Thyroid gland (tissue), 4 donors: ENCODE measurements around the gene ESRRB.

Experiments used
- POLR2A ChIP-seq, 2 donors: fragments of 450-650 bp; IDR thresholded peaks; one replicate each; pipeline ENCODE4 v1.6.1; 2017; ENCODE audit warnings: antibody characterized with exemption in 2 of 2, mild to moderate bottlenecking in 2 of 2, moderate library complexity in 1 of 2
- TF ChIP-seq, protein P1 (sequence below), 6 experiments: fragments of 200-600 bp in 3 of 6; fragments of 450-650 bp in 3 of 6; sonication (generic) in 3 of 6; IDR thresholded peaks; one replicate each; pipeline ENCODE4 v1.5.1; 2016 to 2019; ENCODE audit warnings: antibody characterized with exemption in 6 of 6, mild to moderate bottlenecking in 2 of 6, inconsistent platforms in 1 of 6, moderate library complexity in 1 of 6

DNA sequence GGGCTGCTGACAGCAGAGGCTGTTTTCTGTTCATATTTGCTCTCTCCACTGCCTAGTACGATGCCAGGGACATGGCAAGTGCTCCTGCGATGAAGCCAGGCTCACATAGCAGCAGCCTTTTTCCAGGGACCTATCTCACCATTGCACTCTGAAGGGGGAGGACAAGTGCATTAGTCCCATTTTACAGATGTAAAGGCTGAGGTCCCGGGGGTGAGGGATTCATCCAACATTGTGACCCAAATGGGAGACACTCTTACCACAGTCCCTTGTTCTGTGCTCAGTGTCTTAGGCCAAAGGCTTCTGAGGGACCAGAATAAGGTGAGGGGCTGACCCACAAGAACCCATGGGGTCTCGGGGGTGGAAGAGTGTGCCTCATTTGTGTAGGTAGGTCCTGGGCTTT lies 21.6 kb upstream of the ESRRB start:
- TF ChIP-seq, protein P1, sequence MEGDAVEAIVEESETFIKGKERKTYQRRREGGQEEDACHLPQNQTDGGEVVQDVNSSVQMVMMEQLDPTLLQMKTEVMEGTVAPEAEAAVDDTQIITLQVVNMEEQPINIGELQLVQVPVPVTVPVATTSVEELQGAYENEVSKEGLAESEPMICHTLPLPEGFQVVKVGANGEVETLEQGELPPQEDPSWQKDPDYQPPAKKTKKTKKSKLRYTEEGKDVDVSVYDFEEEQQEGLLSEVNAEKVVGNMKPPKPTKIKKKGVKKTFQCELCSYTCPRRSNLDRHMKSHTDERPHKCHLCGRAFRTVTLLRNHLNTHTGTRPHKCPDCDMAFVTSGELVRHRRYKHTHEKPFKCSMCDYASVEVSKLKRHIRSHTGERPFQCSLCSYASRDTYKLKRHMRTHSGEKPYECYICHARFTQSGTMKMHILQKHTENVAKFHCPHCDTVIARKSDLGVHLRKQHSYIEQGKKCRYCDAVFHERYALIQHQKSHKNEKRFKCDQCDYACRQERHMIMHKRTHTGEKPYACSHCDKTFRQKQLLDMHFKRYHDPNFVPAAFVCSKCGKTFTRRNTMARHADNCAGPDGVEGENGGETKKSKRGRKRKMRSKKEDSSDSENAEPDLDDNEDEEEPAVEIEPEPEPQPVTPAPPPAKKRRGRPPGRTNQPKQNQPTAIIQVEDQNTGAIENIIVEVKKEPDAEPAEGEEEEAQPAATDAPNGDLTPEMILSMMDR (IDR thresholded peaks at IDR 0.05) = no peak
- no peak for TF ChIP-seq POLR2A (IDR thresholded peaks at IDR 0.05)
